ENCODE measurements around the gene MYADML2.
"Not testable (repeated sequence)": the region's sequence is repeated elsewhere in the genome, so short reads cannot be mapped to it uniquely, and the experiment has no call there.

MYADML2 gene

GRCh38 chr17:81923302-81924260 lies 23.5 kb downstream of the MYADML2 start:
- DNase-seq = no peak

- DNase-seq = no peak
Observed at GRCh38 chr17:81922566-81923301, 24.3 kb downstream of the MYADML2 start.

GRCh38 chr17:81921996-81922565 lies 25.0 kb downstream of the MYADML2 start:
- no peak for DNase-seq

GRCh38 chr17:81921537-81921862 lies 25.5 kb downstream of the MYADML2 start:
- DNase-seq = no peak

GRCh38 chr17:81920612-81921536 lies 26.2 kb downstream of the MYADML2 start:
- no peak for DNase-seq

- DNase-seq = no peak
Observed at GRCh38 chr17:81918832-81919545, 28.0 kb downstream of the MYADML2 start.

- DNase-seq = not testable (repeated sequence)
Observed at GRCh38 chr17:81918333-81918669, 28.7 kb downstream of the MYADML2 start.

GRCh38 chr17:81917565-81918332 lies 29.3 kb downstream of the MYADML2 start, which contains the start of gene SIRT7:
SIRT7 (minus strand) TSS chr17:81918176; CDS start chr17:81918131, 45 bp downstream.
- DNase-seq = peak; percentile 82

GRCh38 chr17:81916234-81917001 lies 30.6 kb downstream of the MYADML2 start:
- DNase-seq = no peak

- DNase-seq = no peak
Observed at GRCh38 chr17:81915331-81915730, 31.7 kb downstream of the MYADML2 start.

GRCh38 chr17:81914103-81914850 lies 32.8 kb downstream of the MYADML2 start:
- no peak for DNase-seq

GRCh38 chr17:81913394-81914102 lies 33.5 kb downstream of the MYADML2 start:
- DNase-seq = no peak

- DNase-seq = no peak
Observed at GRCh38 chr17:81912441-81913309, 34.4 kb downstream of the MYADML2 start.

GRCh38 chr17:81911969-81912368 lies 35.1 kb downstream of the MYADML2 start:
- no peak for DNase-seq

- DNase-seq = peak; percentile 91
Observed at GRCh38 chr17:81911277-81911961, 35.6 kb downstream of the MYADML2 start, which contains the start of gene PCYT2. PCYT2 (minus strand) TSS chr17:81911399; CDS start chr17:81911355, 44 bp downstream.

- no peak for DNase-seq
Observed at GRCh38 chr17:81910840-81911276, 36.2 kb downstream of the MYADML2 start.
